Neural cell (in vitro differentiated cells): Measurements from ENCODE around the gene MYL4. TPM values are rescaled to one million over a fixed set of nuclear protein-coding genes. Genes with fewer than 3 reads are reported as not detected.

Experiments used
- H2AFZ ChIP-seq: fragments of 200-600, 300-800 bp; sonication (generic), shearing (Covaris generic); 2 replicates; pipeline ENCODE4 v1.6.0; 2014; ENCODE audit warnings: low read depth, mild to moderate bottlenecking, antibody characterized with exemption, low read length, moderate library complexity
- H3F3A ChIP-seq: fragments of 200-600 bp; shearing (Covaris generic); 2 replicates; pipeline ENCODE4 v1.6.1; 2016; ENCODE audit warnings: mild to moderate bottlenecking, moderate library complexity, mixed read lengths, antibody characterized with exemption, low read length; ENCODE audit not compliant: insufficient read depth, poor library complexity, severe bottlenecking
- H3K27ac ChIP-seq: fragments of 200-600, 300-800 bp; sonication (generic), shearing (Covaris generic); 2 replicates; pipeline ENCODE4 v1.5.1; 2014; ENCODE audit warnings: mild to moderate bottlenecking, low read length, moderate library complexity
- H3K27me3 ChIP-seq: fragments of 300-800, 200-600 bp; sonication (generic), shearing (Covaris generic); 2 replicates; pipeline ENCODE4 v1.6.0; 2014; ENCODE audit warnings: mild to moderate bottlenecking, low read depth, low read length, moderate library complexity; ENCODE audit not compliant: insufficient read depth
- H3K36me3 ChIP-seq: fragments of 300-800, 200-600 bp; sonication (generic), shearing (Covaris generic); 2 replicates; pipeline ENCODE4 v1.5.1; 2014; ENCODE audit warnings: mild to moderate bottlenecking, antibody characterized with exemption, low read length, moderate library complexity; ENCODE audit not compliant: insufficient read depth
- H3K4me2 ChIP-seq: fragments of 300-800, 200-600 bp; sonication (generic), shearing (Covaris generic); 2 replicates; pipeline ENCODE4 v1.6.0; 2014; ENCODE audit warnings: mild to moderate bottlenecking, low read length
- H3K4me3 ChIP-seq: fragments of 300-800, 200-600 bp; sonication (generic), shearing (Covaris generic); 2 replicates; pipeline ENCODE4 v1.5.1; 2014; ENCODE audit warnings: mild to moderate bottlenecking, low read length, moderate library complexity
- H3K79me2 ChIP-seq: fragments of 200-600 bp; shearing (Covaris generic); replicated peaks from 2 replicates; pipeline ENCODE4 v1.6.0; 2014; ENCODE audit warnings: mild to moderate bottlenecking, low read length, moderate library complexity; ENCODE audit not compliant: insufficient read depth
- H3K9ac ChIP-seq: fragments of 300-800, 200-600 bp; sonication (generic), shearing (Covaris generic); 2 replicates; pipeline ENCODE4 v1.6.1; 2016; ENCODE audit warnings: mild to moderate bottlenecking, low read length, mixed read lengths
- H3K9me2 ChIP-seq: fragments of 200-600 bp; shearing (Covaris generic); 2 replicates; pipeline ENCODE4 v1.6.1; 2016; ENCODE audit warnings: mild to moderate bottlenecking, low read length, mixed read lengths; ENCODE audit not compliant: insufficient read depth
- H3K9me3 ChIP-seq: fragments of 200-600, 300-800 bp; sonication (generic), shearing (Covaris generic); 2 replicates; pipeline ENCODE4 v1.6.1; 2016; ENCODE audit warnings: mild to moderate bottlenecking, mixed run types, low read length, moderate library complexity, mixed read lengths
- H4K20me1 ChIP-seq: fragments of 200-600 bp; shearing (Covaris generic); 2 replicates; pipeline ENCODE4 v1.6.1; 2016; ENCODE audit warnings: mild to moderate bottlenecking, mixed run types; ENCODE audit not compliant: insufficient read depth
- CTCF ChIP-seq: fragments of 450-650 bp; IDR thresholded peaks from 2 replicates; pipeline ENCODE4 v1.5.1; 2014; ENCODE audit warnings: antibody characterized with exemption, mild to moderate bottlenecking, moderate library complexity; ENCODE audit not compliant: poor library complexity, severe bottlenecking
- EP300 ChIP-seq: fragments of 450-650 bp; conservative IDR thresholded peaks from 2 replicates; pipeline ENCODE4 v1.6.1; 2014; ENCODE audit warnings: antibody characterized with exemption, mild to moderate bottlenecking, moderate library complexity; ENCODE audit not compliant: poor library complexity, severe bottlenecking
- EZH2 ChIP-seq: fragments of 200-600, 300-800 bp; shearing (Covaris generic), sonication (generic); IDR thresholded peaks from 2 replicates; pipeline ENCODE4 v1.6.1; 2014; ENCODE audit warnings: antibody characterized with exemption, low read length, borderline replicate concordance, mild to moderate bottlenecking; ENCODE audit not compliant: insufficient read depth, poor library complexity, severe bottlenecking
- MXI1 ChIP-seq: fragments of 450-650 bp; conservative IDR thresholded peaks from 2 replicates; pipeline ENCODE4 v1.6.1; 2014; ENCODE audit warnings: antibody characterized with exemption, mild to moderate bottlenecking; ENCODE audit not compliant: poor library complexity, severe bottlenecking
- POLR2AphosphoS5 ChIP-seq: IDR thresholded peaks from 2 replicates; pipeline ENCODE4 v1.6.1; 2012
- RAD21 ChIP-seq: fragments of 450-650 bp; conservative IDR thresholded peaks from 2 replicates; pipeline ENCODE4 v1.6.1; 2014; ENCODE audit warnings: antibody characterized with exemption, mild to moderate bottlenecking, moderate library complexity
- REST ChIP-seq: IDR thresholded peaks from 2 replicates; pipeline ENCODE4 v1.6.1; 2012; ENCODE audit warnings: borderline replicate concordance
- SMC3 ChIP-seq: fragments of 450-650 bp; conservative IDR thresholded peaks from 2 replicates; pipeline ENCODE4 v1.6.1; 2014; ENCODE audit warnings: antibody characterized with exemption, mild to moderate bottlenecking, moderate library complexity; ENCODE audit not compliant: poor library complexity
- TAF1 ChIP-seq: IDR thresholded peaks from 2 replicates; pipeline ENCODE4 v1.6.1; 2012; ENCODE audit warnings: low read depth
- polyA plus RNA-seq: library from polyadenylated mRNA; depleted of rRNA; stranded (reverse); fragments of >200 nt; gene quantifications from 2 replicates; pipeline ENCODE4 v1.2.3, GENCODE V29; 2014

Gene MYL4
- polyA plus RNA-seq, 1 donor from 2014 or later, result not detected

GRCh38 chr17:47237841-47238240 lies 28.7 kb downstream of the MYL4 start:
- TF ChIP-seq EP300 (no peak), RAD21 (no peak), POLR2AphosphoS5 (no peak), CTCF (no peak), MXI1 (no peak), EZH2 (no peak), REST (no peak), TAF1 (no peak), SMC3 (no peak)
- H3K79me2 ChIP-seq, result no peaks in the 10 kb centered on the region
- no peaks in the 10 kb centered on the region for H3K9me3 ChIP-seq

GRCh38 chr17:47238321-47239010 lies 29.3 kb downstream of the MYL4 start:
- no peaks in the 10 kb centered on the region for H3K36me3 ChIP-seq
- H3K9ac ChIP-seq, result no peak overlapping the region
- no peak overlapping the region for H3K4me2 ChIP-seq
- no peak overlapping the region for H3K27ac ChIP-seq
- H3K27me3 ChIP-seq, result no peaks in the 10 kb centered on the region
- no peak overlapping the region for H3K4me3 ChIP-seq
- H3F3A ChIP-seq, result no peaks in the 10 kb centered on the region
- H3K79me2 ChIP-seq, result no peaks in the 10 kb centered on the region
- TF ChIP-seq EZH2 (no peak), REST (no peak), EP300 (no peak), POLR2AphosphoS5 (no peak), SMC3 (no peak), MXI1 (no peak), TAF1 (no peak), CTCF (no peak), RAD21 (no peak)
- no peaks in the 10 kb centered on the region for H4K20me1 ChIP-seq
- H3K9me2 ChIP-seq, result no peaks in the 10 kb centered on the region
- no peaks in the 10 kb centered on the region for H3K9me3 ChIP-seq
- no peak overlapping the region for H2AFZ ChIP-seq

More at GRCh38 chr17:47237841-47238240, 28.7 kb downstream of the MYL4 start:
- no peak overlapping the region for H3K4me2 ChIP-seq
- H3K27me3 ChIP-seq, result no peaks in the 10 kb centered on the region
- no peak overlapping the region for H3K9ac ChIP-seq
- no peak overlapping the region for H3K27ac ChIP-seq
- no peak overlapping the region for H2AFZ ChIP-seq
- no peaks in the 10 kb centered on the region for H3F3A ChIP-seq
- H3K4me3 ChIP-seq, result no peak overlapping the region
- no peaks in the 10 kb centered on the region for H4K20me1 ChIP-seq
- H3K9me2 ChIP-seq, result no peaks in the 10 kb centered on the region
- H3K36me3 ChIP-seq, result no peaks in the 10 kb centered on the region
